Parathyroid adenoma (tissue), 2 donors: ENCODE data around the gene SLC35G3.

Source experiments
- H2AFZ ChIP-seq: fragments of 300-600 bp; sonication (generic); one replicate; pipeline ENCODE4 v1.7.0; 2017; ENCODE audit warnings: antibody characterized with exemption, mild to moderate bottlenecking
- H3K27ac ChIP-seq: fragments of 300-600 bp; sonication (generic); one replicate; pipeline ENCODE4 v1.7.0; 2017
- H3K27me3 ChIP-seq: fragments of 300-600 bp; sonication (generic); one replicate; pipeline ENCODE4 v1.7.0; 2017; ENCODE audit warnings: low read length; ENCODE audit not compliant: control insufficient read depth, insufficient read depth
- H3K36me3 ChIP-seq: fragments of 300-600 bp; sonication (generic); one replicate; pipeline ENCODE4 v1.7.0; 2017; ENCODE audit warnings: low read length; ENCODE audit not compliant: control insufficient read depth, insufficient read depth
- H3K4me1 ChIP-seq: fragments of 300-600 bp; sonication (generic); one replicate; pipeline ENCODE4 v1.7.0; 2017; ENCODE audit warnings: control low read depth
- H3K4me2 ChIP-seq: fragments of 300-600 bp; sonication (generic); one replicate; pipeline ENCODE4 v1.7.0; 2017; ENCODE audit warnings: low read length
- H3K4me3 ChIP-seq: fragments of 300-600 bp; sonication (generic); one replicate; pipeline ENCODE4 v1.7.0; 2017; ENCODE audit warnings: low read depth, low read length
- H3K79me2 ChIP-seq: fragments of 300-600 bp; sonication (generic); one replicate; pipeline ENCODE4 v1.7.0; 2017; ENCODE audit warnings: control low read depth
- H3K9ac ChIP-seq: fragments of 300-600 bp; sonication (generic); one replicate; pipeline ENCODE4 v1.7.0; 2017; ENCODE audit warnings: mild to moderate bottlenecking
- H3K9me3 ChIP-seq: fragments of 300-600 bp; sonication (generic); one replicate; pipeline ENCODE4 v1.7.0; 2017; ENCODE audit warnings: low read length; ENCODE audit not compliant: control insufficient read depth
- TF ChIP-seq, protein P1 (sequence below): fragments of 300-600 bp; sonication (generic); IDR thresholded peaks from one replicate; pipeline ENCODE4 v1.7.0; 2017; ENCODE audit warnings: antibody characterized with exemption, mild to moderate bottlenecking
- donor health status: primary hyperparathyroidism.

SLC35G3 gene

GRCh38 chr17:35162755-35163154 is 31.4 kb downstream of the SLC35G3 start:
- TF ChIP-seq, protein P1, sequence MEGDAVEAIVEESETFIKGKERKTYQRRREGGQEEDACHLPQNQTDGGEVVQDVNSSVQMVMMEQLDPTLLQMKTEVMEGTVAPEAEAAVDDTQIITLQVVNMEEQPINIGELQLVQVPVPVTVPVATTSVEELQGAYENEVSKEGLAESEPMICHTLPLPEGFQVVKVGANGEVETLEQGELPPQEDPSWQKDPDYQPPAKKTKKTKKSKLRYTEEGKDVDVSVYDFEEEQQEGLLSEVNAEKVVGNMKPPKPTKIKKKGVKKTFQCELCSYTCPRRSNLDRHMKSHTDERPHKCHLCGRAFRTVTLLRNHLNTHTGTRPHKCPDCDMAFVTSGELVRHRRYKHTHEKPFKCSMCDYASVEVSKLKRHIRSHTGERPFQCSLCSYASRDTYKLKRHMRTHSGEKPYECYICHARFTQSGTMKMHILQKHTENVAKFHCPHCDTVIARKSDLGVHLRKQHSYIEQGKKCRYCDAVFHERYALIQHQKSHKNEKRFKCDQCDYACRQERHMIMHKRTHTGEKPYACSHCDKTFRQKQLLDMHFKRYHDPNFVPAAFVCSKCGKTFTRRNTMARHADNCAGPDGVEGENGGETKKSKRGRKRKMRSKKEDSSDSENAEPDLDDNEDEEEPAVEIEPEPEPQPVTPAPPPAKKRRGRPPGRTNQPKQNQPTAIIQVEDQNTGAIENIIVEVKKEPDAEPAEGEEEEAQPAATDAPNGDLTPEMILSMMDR, result no peak
- H3K4me3 ChIP-seq, result no peak overlapping the region
- no peak overlapping the region for H3K27ac ChIP-seq
- H3K4me2 ChIP-seq, result no peak overlapping the region
- no peaks in the 10 kb centered on the region for H3K27me3 ChIP-seq
- H3K36me3 ChIP-seq, result no peaks in the 10 kb centered on the region
- H3K9me3 ChIP-seq, result no peaks in the 10 kb centered on the region
- H3K79me2 ChIP-seq, result no peaks in the 10 kb centered on the region
- H3K4me1 ChIP-seq, result no peaks in the 10 kb centered on the region
- no peak overlapping the region for H3K9ac ChIP-seq
- no peak overlapping the region for H2AFZ ChIP-seq

DNA sequence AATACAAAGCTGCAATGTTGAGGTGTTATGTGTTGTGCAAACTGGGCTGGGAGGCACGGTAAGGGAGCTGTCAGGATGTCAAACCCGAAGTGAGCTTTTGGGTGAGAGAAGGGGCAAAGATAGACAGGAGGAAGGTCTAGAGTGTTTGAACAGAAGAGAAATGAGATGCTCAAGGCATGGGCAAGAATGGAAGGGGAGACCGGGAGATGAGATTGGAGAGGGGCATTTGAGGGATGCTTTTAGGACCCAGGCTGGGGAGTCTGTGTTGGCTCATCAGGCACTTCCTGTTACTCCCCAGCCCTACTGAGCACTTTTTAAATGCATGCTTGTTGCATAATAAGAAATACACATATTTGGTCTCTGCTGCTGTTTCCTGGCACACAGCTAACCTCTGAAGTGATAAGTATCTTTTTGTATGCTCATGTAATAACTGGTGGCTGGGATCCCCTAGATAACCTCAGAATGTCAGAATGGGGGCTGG is 32.9 kb downstream of the SLC35G3 start:
- TF ChIP-seq, protein P1, result no peak
- H3K4me1 ChIP-seq, result no peaks in the 10 kb centered on the region
- no peak overlapping the region for H3K27ac ChIP-seq
- no peaks in the 10 kb centered on the region for H3K79me2 ChIP-seq
- H3K9me3 ChIP-seq, result no peaks in the 10 kb centered on the region
- no peaks in the 10 kb centered on the region for H3K27me3 ChIP-seq
- H2AFZ ChIP-seq, result no peak overlapping the region
- no peak overlapping the region for H3K4me3 ChIP-seq
- no peaks in the 10 kb centered on the region for H3K36me3 ChIP-seq
- no peak overlapping the region for H3K4me2 ChIP-seq
- no peak overlapping the region for H3K9ac ChIP-seq

DNA sequence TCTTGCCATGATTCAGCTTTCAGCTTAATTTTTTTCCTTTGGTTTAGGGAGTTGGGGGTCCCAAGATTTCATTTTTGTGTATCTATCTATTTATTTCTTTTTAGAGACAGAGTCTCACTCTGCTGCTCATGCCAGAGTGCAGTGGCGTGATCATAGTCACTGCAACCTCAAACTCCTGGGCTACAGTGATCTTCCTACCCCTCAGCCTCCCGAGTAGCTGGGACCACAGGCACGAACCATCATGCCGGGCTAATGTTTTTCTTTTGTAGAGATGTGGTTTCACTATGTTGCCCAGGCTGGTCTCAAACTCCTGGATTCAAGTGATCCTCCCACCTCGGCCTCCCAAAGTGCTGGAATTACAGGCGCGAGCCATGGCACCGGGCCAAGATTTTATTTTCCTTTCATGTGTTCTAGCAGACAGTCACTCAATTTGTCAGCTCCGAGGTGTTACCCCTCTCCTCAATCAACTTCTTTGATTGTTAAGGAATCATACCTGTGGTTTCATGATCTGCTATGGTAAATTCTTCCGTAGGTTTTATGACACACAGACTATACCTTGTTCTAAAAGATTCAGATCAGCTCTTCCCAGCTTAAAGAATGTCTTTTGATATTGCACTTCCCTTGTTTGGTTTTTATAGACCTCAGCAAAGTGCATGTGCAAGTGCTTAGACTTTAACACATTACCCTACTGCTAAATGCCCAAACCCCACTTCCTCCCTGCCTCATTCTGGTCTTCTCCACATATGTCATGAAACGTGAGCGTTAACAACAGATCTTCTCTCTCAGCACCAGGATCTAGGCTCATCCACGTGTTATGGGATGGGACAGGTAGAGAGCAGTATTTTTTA is 33.6 kb downstream of the SLC35G3 start:
- TF ChIP-seq, protein P1, result no peak
- H3K4me1 ChIP-seq, result no peaks in the 10 kb centered on the region
- H3K27me3 ChIP-seq, result no peaks in the 10 kb centered on the region
- H3K9me3 ChIP-seq, result no peaks in the 10 kb centered on the region
- no peak overlapping the region for H3K9ac ChIP-seq
- H3K4me3 ChIP-seq, result no peak overlapping the region
- H2AFZ ChIP-seq, result no peak overlapping the region
- no peak overlapping the region for H3K4me2 ChIP-seq
- H3K79me2 ChIP-seq, result no peaks in the 10 kb centered on the region
- no peak overlapping the region for H3K27ac ChIP-seq
- no peaks in the 10 kb centered on the region for H3K36me3 ChIP-seq

DNA sequence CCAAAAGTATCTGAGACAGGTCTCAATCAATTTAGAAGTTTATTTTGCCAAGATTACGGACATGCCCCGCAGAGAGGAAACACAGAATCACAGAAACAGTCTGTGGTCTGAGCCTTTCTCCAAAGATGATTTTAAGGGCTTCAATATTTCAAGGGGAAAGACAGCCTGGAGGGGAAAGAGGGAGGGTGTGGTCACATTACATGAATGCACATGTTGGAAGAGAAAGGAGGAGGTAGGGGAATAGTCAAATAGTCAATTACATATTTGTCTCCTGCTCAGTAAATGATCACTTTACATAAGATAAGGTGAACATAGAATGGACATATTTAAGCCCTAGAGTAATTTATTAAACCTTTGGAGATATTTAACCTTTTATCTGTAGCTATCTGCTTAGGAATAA is 34.3 kb downstream of the SLC35G3 start:
- no peak overlapping the region for H3K9ac ChIP-seq
- no peaks in the 10 kb centered on the region for H3K27me3 ChIP-seq
- no peak overlapping the region for H2AFZ ChIP-seq
- no peaks in the 10 kb centered on the region for H3K4me1 ChIP-seq
- H3K36me3 ChIP-seq, result no peaks in the 10 kb centered on the region
- H3K4me3 ChIP-seq, result no peak overlapping the region
- no peaks in the 10 kb centered on the region for H3K79me2 ChIP-seq
- H3K27ac ChIP-seq, result no peak overlapping the region
- no peak overlapping the region for H3K4me2 ChIP-seq
- TF ChIP-seq, protein P1, result no peak
- no peaks in the 10 kb centered on the region for H3K9me3 ChIP-seq

DNA sequence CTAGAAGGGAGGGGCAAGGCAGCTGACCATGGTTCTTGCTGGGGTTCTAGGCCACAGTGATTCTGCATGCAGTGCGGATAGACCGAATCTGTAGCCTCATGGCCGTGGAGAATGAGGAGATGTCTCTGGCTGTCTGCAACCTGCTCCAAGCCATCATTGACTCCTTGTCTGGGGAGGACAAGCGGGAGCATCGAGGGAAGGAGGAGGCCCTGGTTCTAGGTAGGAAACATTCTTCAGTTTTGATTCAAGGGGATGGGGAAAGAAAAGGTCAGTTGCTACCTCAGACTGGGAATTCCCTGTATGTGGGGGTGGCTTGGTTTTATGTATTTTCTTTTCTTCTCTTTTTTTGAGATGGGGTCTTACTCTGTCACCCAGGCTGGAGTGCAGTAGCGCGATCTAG is 38.9 kb downstream of the SLC35G3 start:
- no peaks in the 10 kb centered on the region for H3K4me1 ChIP-seq
- H3K27me3 ChIP-seq, result no peaks in the 10 kb centered on the region
- H3K27ac ChIP-seq, result no peak overlapping the region
- H3K4me3 ChIP-seq, result no peak overlapping the region
- H2AFZ ChIP-seq, result no peak overlapping the region
- H3K9ac ChIP-seq, result no peak overlapping the region
- no peaks in the 10 kb centered on the region for H3K79me2 ChIP-seq
- H3K4me2 ChIP-seq, result no peak overlapping the region
- TF ChIP-seq, protein P1, result no peak
- no peaks in the 10 kb centered on the region for H3K36me3 ChIP-seq
- H3K9me3 ChIP-seq, result no peaks in the 10 kb centered on the region
